ENCODE measurements around the gene YIPF6.

- TF ChIP-seq CTCF (IDR thresholded peaks at IDR 0.05) (no peak), POLR2A (IDR thresholded peaks at IDR 0.05) (no peak)
Observed at GRCh38 chrX:68488657-68489056, 10.2 kb upstream of the YIPF6 start.
